ENCODE data around the gene PTPRE.

GRCh38 chr10:127932521-127933270 is 25.8 kb downstream of the PTPRE start:
- TF ChIP-seq CTCF (optimal IDR thresholded peaks at IDR 0.05 in 1 of 3, IDR thresholded peaks at IDR 0.05 in 1 of 3, conservative IDR thresholded peaks at IDR 0.05 in 1 of 3; ENCODE audit: extremely low read depth in 1 of 3, insufficient read depth in 2 of 3, low read length in 3 of 3): no peak
- TF ChIP-seq EZH2 (IDR thresholded peaks at IDR 0.05; ENCODE audit: low read length): no peak

Measured in keratinocyte (primary cell).